Measurements from ENCODE around the gene FERMT1.

GRCh38 chr20:6091661-6092060 lies 31.2 kb downstream of the FERMT1 start:
- TF ChIP-seq CTCF (IDR thresholded peaks at IDR 0.05; ENCODE audit: insufficient read depth, low read depth, low read length) (no peak), EZH2 (IDR thresholded peaks at IDR 0.05; ENCODE audit: insufficient read depth, low read length) (no peak)

Measured in astrocyte (in vitro differentiated cells and primary cell).